ENCODE measurements around the gene PDE6B. TPM values are rescaled to one million over a fixed set of nuclear protein-coding genes. Genes with fewer than 3 reads are reported as not detected.

PDE6B gene
- total RNA-seq, 1 experiment from 2014 or later = not detected

GRCh38 chr4:677431-678293, 52.3 kb downstream of the PDE6B start:
- Histone ChIP-seq H3K27ac (ENCODE audit: low read length) (peak overlapping the region; percentile 33), H3K9me2 (replicated peaks; ENCODE audit: low read length) (no peaks in the 10 kb centered on the region), H3K4me2 (ENCODE audit: low read length) (peak overlapping the region; percentile 50; the same call in 1 of the 2 replicates), H3K36me3 (ENCODE audit: low read depth, low read length) (peaks cover 1% of the 10 kb centered on the region), H3K9me3 (ENCODE audit: low read length) (no peaks in the 10 kb centered on the region), H3K4me1 (ENCODE audit: insufficient read depth, low read length) (peaks cover 33% of the 10 kb centered on the region), H3K4me3 (ENCODE audit: low read length) (no peak overlapping the region), H4K20me1 (ENCODE audit: low read length) (no peaks in the 10 kb centered on the region), H3K79me2 (ENCODE audit: low read length) (peaks cover 20% of the 10 kb centered on the region), H3K9ac (ENCODE audit: low read length) (no peak overlapping the region), H3F3A (ENCODE audit: low read length, unreplicated experiment) (no peaks in the 10 kb centered on the region), H2AFZ (ENCODE audit: low read length) (no peak overlapping the region), H3K27me3 (ENCODE audit: low read length) (no peaks in the 10 kb centered on the region)
- ATAC-seq (peak; percentile 42), DNase-seq (peak; percentile 63)
- intact Hi-C loops (cut with micrococcal nuclease) = no loop called here
- BruUV-seq (replicated peaks) = no TSS peak
- POLR2A ChIA-PET (ENCODE audit: unreplicated experiment) = no interaction called here
- CTCF ChIA-PET = no interaction called here
- TF ChIP-seq CTCF (conservative IDR thresholded peaks at IDR 0.05; ENCODE audit: low read depth, low read length) = no peak
- no peak for TF ChIP-seq EZH2 (IDR thresholded peaks at IDR 0.05; ENCODE audit: low read length, unreplicated experiment)
- no peak for TF ChIP-seq EZH2phosphoT487 (IDR thresholded peaks at IDR 0.05; ENCODE audit: borderline replicate concordance, low read length)

GRCh38 chr4:678331-679103, 53.1 kb downstream of the PDE6B start:
- CTCF ChIA-PET = no interaction called here
- H3K4me3 ChIP-seq (ENCODE audit: low read length) = no peak overlapping the region
- H3K36me3 ChIP-seq (ENCODE audit: low read depth, low read length) = no peaks in the 10 kb centered on the region
- no peak for TF ChIP-seq CTCF (conservative IDR thresholded peaks at IDR 0.05; ENCODE audit: low read depth, low read length)
- no peak for TF ChIP-seq EZH2 (IDR thresholded peaks at IDR 0.05; ENCODE audit: low read length, unreplicated experiment)
- TF ChIP-seq EZH2phosphoT487 (IDR thresholded peaks at IDR 0.05; ENCODE audit: borderline replicate concordance, low read length) = no peak
- H3K4me2 ChIP-seq (ENCODE audit: low read length) = 0 out of 2 replicates have a peak overlapping the region, but pooled peaks have one; percentile 50
- POLR2A ChIA-PET (ENCODE audit: unreplicated experiment) = no interaction called here
- H3K27me3 ChIP-seq (ENCODE audit: low read length) = no peaks in the 10 kb centered on the region
- no peak overlapping the region for H3K9ac ChIP-seq (ENCODE audit: low read length)
- no peaks in the 10 kb centered on the region for H3K9me3 ChIP-seq (ENCODE audit: low read length)
- BruUV-seq (replicated peaks) = no TSS peak
- intact Hi-C loops (cut with micrococcal nuclease) = no loop called here
- H3F3A ChIP-seq (ENCODE audit: low read length, unreplicated experiment) = no peaks in the 10 kb centered on the region
- no peaks in the 10 kb centered on the region for H3K9me2 ChIP-seq (replicated peaks; ENCODE audit: low read length)
- H3K27ac ChIP-seq (ENCODE audit: low read length) = peak overlapping the region; percentile 33; the same call in 1 of the 2 replicates
- H2AFZ ChIP-seq (ENCODE audit: low read length) = no peak overlapping the region
- DNase-seq (no peak), ATAC-seq (no peak)
- peaks cover 13% of the 10 kb centered on the region for H3K79me2 ChIP-seq (ENCODE audit: low read length)
- H4K20me1 ChIP-seq (ENCODE audit: low read length) = no peaks in the 10 kb centered on the region
- peaks cover 28% of the 10 kb centered on the region for H3K4me1 ChIP-seq (ENCODE audit: insufficient read depth, low read length)

Data from PC-3 (cell line).